ENCODE measurements around the gene MAN1A2. TPM values are rescaled to one million over a fixed set of nuclear protein-coding genes. Genes with fewer than 3 reads are reported as not detected.

Gene MAN1A2
- total and polyA plus RNA-seq, 10 of the 15 experiments (the other 5 are each of a cell fraction or from before 2014, with no cell fraction given), result 2.8 to 23.6 (median 16.0) TPM

- in situ Hi-C loops (cut with MboI) (no loop called here), intact Hi-C loops (cut with micrococcal nuclease; ENCODE audit: unreplicated experiment) (no loop called here)
- DNase-seq (ENCODE audit: low read depth, low spot score), result no peak
- no peaks in the 10 kb centered on the region; the same call in 1 of the 2 replicates for H3K79me2 ChIP-seq (ENCODE audit: control insufficient read depth, insufficient read depth, low read length)
- no peak for FAIRE-seq
- ChIA-PET POLR2A (no interaction called here), CTCF (no interaction called here), SMC1A (ENCODE audit: uncharacterized antibody, unreplicated experiment) (no interaction called here), RAD21 (ENCODE audit: unreplicated experiment) (no interaction called here)
- H3K27ac ChIP-seq (ENCODE audit: control insufficient read depth, insufficient read depth), result no peak overlapping the region
- no peaks in the 10 kb centered on the region; the same call in 1 of the 3 replicates for H3K9me3 ChIP-seq (replicated peaks; ENCODE audit: control insufficient read depth, insufficient read depth, low read length)
- H3K4me1 ChIP-seq (ENCODE audit: control insufficient read depth, insufficient read depth, low read length), result no peaks in the 10 kb centered on the region
- no peak overlapping the region for H3K9ac ChIP-seq (ENCODE audit: control insufficient read depth, insufficient read depth, low read length)
- no peak for TF ChIP-seq USF1 (IDR thresholded peaks at IDR 0.05; ENCODE audit: borderline replicate concordance, extremely low read length, insufficient read depth, low read depth, low read length)
- no peak for TF ChIP-seq SIX5 (IDR thresholded peaks at IDR 0.05; ENCODE audit: low read depth, low read length, severe bottlenecking)
- TF ChIP-seq BACH1 (IDR thresholded peaks at IDR 0.05; ENCODE audit: borderline replicate concordance), result no peak
- TF ChIP-seq CTCF (IDR thresholded peaks at IDR 0.05 in 2 of 3, conservative IDR thresholded peaks at IDR 0.05 in 1 of 3; ENCODE audit: control insufficient read depth in 2 of 3, extremely low read depth in 1 of 3, insufficient read depth in 1 of 3, low read depth in 3 of 3, low read length in 3 of 3), result no peak
- no peak for TF ChIP-seq SKIL (IDR thresholded peaks at IDR 0.05; ENCODE audit: low read depth, poor library complexity, severe bottlenecking)
- no peak for TF ChIP-seq ZNF217 (IDR thresholded peaks at IDR 0.05)
- TF ChIP-seq JUNB (IDR thresholded peaks at IDR 0.05), result no peak
- TF ChIP-seq SRF (IDR thresholded peaks at IDR 0.05; ENCODE audit: low read depth in 2 of 2, low read length in 2 of 2), result no peak
- TF ChIP-seq EED (IDR thresholded peaks at IDR 0.05; ENCODE audit: low read depth), result no peak
- TF ChIP-seq SMAD5 (IDR thresholded peaks at IDR 0.05; ENCODE audit: low read depth), result no peak
- TF ChIP-seq, protein P1, sequence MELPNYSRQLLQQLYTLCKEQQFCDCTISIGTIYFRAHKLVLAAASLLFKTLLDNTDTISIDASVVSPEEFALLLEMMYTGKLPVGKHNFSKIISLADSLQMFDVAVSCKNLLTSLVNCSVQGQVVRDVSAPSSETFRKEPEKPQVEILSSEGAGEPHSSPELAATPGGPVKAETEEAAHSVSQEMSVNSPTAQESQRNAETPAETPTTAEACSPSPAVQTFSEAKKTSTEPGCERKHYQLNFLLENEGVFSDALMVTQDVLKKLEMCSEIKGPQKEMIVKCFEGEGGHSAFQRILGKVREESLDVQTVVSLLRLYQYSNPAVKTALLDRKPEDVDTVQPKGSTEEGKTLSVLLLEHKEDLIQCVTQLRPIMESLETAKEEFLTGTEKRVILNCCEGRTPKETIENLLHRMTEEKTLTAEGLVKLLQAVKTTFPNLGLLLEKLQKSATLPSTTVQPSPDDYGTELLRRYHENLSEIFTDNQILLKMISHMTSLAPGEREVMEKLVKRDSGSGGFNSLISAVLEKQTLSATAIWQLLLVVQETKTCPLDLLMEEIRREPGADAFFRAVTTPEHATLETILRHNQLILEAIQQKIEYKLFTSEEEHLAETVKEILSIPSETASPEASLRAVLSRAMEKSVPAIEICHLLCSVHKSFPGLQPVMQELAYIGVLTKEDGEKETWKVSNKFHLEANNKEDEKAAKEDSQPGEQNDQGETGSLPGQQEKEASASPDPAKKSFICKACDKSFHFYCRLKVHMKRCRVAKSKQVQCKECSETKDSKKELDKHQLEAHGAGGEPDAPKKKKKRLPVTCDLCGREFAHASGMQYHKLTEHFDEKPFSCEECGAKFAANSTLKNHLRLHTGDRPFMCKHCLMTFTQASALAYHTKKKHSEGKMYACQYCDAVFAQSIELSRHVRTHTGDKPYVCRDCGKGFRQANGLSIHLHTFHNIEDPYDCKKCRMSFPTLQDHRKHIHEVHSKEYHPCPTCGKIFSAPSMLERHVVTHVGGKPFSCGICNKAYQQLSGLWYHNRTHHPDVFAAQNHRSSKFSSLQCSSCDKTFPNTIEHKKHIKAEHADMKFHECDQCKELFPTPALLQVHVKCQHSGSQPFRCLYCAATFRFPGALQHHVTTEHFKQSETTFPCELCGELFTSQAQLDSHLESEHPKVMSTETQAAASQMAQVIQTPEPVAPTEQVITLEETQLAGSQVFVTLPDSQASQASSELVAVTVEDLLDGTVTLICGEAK (IDR thresholded peaks at IDR 0.05; ENCODE audit: borderline replicate concordance), result no peak
- no peak for TF ChIP-seq SIN3A (IDR thresholded peaks at IDR 0.05; ENCODE audit: low read depth, low read length)
- TF ChIP-seq RELA (IDR thresholded peaks at IDR 0.05; ENCODE audit: borderline replicate concordance, partially characterized antibody), result no peak
- no peak for TF ChIP-seq CHD2 (IDR thresholded peaks at IDR 0.05; ENCODE audit: borderline replicate concordance, low read depth, low read length)
- no TSS peak for BruUV-seq (replicated peaks)
- H3K4me3 ChIP-seq, result no peak overlapping the region
- H3K27me3 ChIP-seq (replicated peaks in 1 of 2; ENCODE audit: control insufficient read depth in 2 of 2, insufficient read depth in 2 of 2, low read length in 1 of 2), result no peaks in the 10 kb centered on the region
- no peak for ATAC-seq
- H3K4me2 ChIP-seq (ENCODE audit: control insufficient read depth, insufficient read depth), result no peak overlapping the region
- no peak overlapping the region for H2AFZ ChIP-seq (ENCODE audit: control insufficient read depth, low read depth, low read length)
- H4K20me1 ChIP-seq (ENCODE audit: control insufficient read depth, insufficient read depth), result no peaks in the 10 kb centered on the region
- 0 out of 4 replicates have a peak, but pooled peaks cover 0 to 2% of the 10 kb centered on the region in 2 experiments for H3K36me3 ChIP-seq (ENCODE audit: control insufficient read depth in 2 of 2, insufficient read depth in 2 of 2, low read length in 1 of 2)
Observed at GRCh38 chr1:117401761-117402160, 34.5 kb downstream of the MAN1A2 start.
